NT2/D1 (cell line): ENCODE data around the gene METRN.

Experiments
- SUZ12 ChIP-seq: IDR thresholded peaks from 2 replicates; pipeline ENCODE4 v1.6.1; 2011; ENCODE audit not compliant: insufficient read length, insufficient read depth; ENCODE audit errors: extremely low read depth
- YY1 ChIP-seq: IDR thresholded peaks from 2 replicates; pipeline ENCODE4 v1.6.1; 2011; ENCODE audit not compliant: insufficient read length, insufficient read depth
- ZNF274 ChIP-seq: IDR thresholded peaks from 2 replicates; pipeline ENCODE4 v1.6.1; 2011; ENCODE audit warnings: mild to moderate bottlenecking, low read depth, low read length

DNA sequence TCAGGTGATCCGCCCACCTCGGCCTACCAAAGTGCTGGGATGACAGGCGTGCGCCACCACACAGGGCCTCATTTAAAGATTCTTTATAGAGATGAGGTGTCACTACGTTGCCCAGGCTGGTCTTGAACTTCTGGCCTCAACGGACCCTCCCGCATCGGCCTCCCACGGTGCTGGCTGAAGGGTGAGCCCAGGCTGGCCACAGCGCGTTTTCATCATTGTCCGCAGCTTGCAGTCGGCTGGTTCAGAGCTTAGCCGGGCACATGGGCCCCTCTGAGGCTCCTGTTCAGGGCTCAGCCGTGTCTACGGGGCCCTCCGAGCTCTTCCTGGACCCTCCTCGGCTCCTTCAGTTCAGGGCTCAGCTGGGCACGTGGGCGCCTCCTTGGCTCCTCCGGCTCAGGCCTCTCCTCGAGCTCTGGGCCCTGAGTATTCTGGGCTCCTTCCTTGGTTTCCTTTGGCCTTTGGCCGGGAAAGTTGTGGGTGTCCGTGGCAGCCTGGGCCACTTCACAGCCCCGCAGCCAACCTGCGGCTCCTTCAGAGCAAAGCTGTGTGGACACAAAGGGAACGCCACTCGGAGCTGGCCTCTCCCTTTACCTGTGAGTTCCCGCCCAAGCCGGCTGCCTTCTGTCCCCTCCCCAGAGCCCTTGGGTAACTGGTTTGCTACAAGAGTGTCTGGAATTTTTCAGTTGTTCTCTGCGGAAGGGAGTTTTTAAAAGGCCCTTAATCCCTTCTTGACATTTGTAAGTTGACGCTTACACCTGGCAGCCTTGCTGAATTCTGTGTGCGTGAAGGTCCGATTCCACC, 44.4 kb downstream of the METRN start:
- no peak for TF ChIP-seq ZNF274
- no peak for TF ChIP-seq YY1
- no peak for TF ChIP-seq SUZ12
